ENCODE results near the gene BNC1.

DNA sequence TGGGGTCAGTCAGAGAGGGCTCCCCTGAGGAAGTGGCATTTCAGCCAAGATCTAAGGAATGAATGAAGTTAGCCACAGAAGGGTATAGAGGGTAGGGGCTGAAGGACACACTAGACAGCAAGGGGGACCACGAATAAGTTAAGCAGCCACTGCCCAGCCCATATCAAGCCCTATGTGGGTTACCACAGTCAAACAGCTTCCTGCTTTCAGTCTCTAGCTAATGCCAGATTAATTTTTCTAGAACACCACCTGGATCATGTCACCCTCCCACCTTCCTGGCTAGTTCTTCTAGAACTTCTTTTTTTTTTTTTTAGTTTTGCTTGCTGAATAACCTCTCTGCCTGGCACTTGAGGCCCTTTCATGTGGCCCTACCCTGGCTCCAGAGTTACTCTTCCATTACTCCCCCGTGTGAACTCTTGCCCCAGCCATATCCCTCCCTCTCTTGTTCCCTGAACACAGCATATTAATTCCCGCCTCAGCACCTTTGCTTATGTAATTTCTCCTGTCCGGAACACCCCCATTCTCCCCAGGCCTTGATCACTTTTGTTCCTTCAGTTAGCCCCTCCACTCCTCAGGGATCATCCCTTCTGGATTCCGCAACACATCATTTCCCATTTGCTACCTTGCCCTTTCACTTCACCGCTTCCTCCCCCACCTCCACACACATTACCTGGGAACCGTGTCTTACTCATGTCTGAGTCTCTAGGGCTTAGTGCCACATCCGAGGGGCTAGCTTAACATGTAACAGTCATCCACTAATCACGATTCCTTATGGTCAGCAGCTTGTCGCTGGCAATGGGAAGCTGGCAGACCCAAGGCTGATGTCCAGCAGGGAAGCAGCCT is 20.6 kb upstream of the BNC1 start:
- no peak for TF ChIP-seq POLR2A (IDR thresholded peaks at IDR 0.05; ENCODE audit: low read length)
- TF ChIP-seq GATA1 (IDR thresholded peaks at IDR 0.05; ENCODE audit: low read depth, low read length) = no peak

All from erythroblast (primary cell).